ENCODE results near the gene ACTR2.
"Not testable (repeated sequence)": the region's sequence is repeated elsewhere in the genome, so short reads cannot be mapped to it uniquely, and the experiment has no call there.

Gene ACTR2

GRCh38 chr2:65204461-65205210 lies 23.0 kb upstream of the ACTR2 start:
- H3K4me3 ChIP-seq (ENCODE audit: low read depth in 1 of 2, low read length in 2 of 2), result no peak overlapping the region

GRCh38 chr2:65212115-65212514 lies 15.5 kb upstream of the ACTR2 start:
- Histone ChIP-seq H3K4me1 (ENCODE audit: insufficient read depth, low read length) (no peaks in the 10 kb centered on the region), H3K9ac (ENCODE audit: low read length) (no peak overlapping the region), H3K27me3 (ENCODE audit: control insufficient read depth in 1 of 2, insufficient read depth in 2 of 2, low read length in 2 of 2) (no peaks in the 10 kb centered on the region), H3K4me3 (ENCODE audit: low read depth in 1 of 2, low read length in 2 of 2) (no peak overlapping the region), H3K27ac (ENCODE audit: low read depth, low read length) (no peak overlapping the region), H3K9me3 (ENCODE audit: low read length) (no peaks in the 10 kb centered on the region), H3K36me3 (ENCODE audit: insufficient read depth, low read length) (no peaks in the 10 kb centered on the region)

More at GRCh38 chr2:65204461-65205210, 23.0 kb upstream of the ACTR2 start:
- H3K27me3 ChIP-seq (ENCODE audit: control insufficient read depth in 1 of 2, insufficient read depth in 2 of 2, low read length in 2 of 2), result no peaks in the 10 kb centered on the region
- no peak overlapping the region for H3K9ac ChIP-seq (ENCODE audit: low read length)
- no peaks in the 10 kb centered on the region for H3K4me1 ChIP-seq (ENCODE audit: insufficient read depth, low read length)
- no peaks in the 10 kb centered on the region for H3K36me3 ChIP-seq (ENCODE audit: insufficient read depth, low read length)
- no peaks in the 10 kb centered on the region for H3K9me3 ChIP-seq (ENCODE audit: low read length)
- no peak overlapping the region for H3K27ac ChIP-seq (ENCODE audit: low read depth, low read length)

GRCh38 chr2:65212619-65213018 lies 15.0 kb upstream of the ACTR2 start:
- Histone ChIP-seq H3K9me3 (ENCODE audit: low read length) (no peaks in the 10 kb centered on the region), H3K4me1 (ENCODE audit: insufficient read depth, low read length) (no peaks in the 10 kb centered on the region), H3K36me3 (ENCODE audit: insufficient read depth, low read length) (no peaks in the 10 kb centered on the region), H3K27ac (ENCODE audit: low read depth, low read length) (no peak overlapping the region), H3K4me3 (ENCODE audit: low read depth in 1 of 2, low read length in 2 of 2) (no peak overlapping the region), H3K27me3 (ENCODE audit: control insufficient read depth in 1 of 2, insufficient read depth in 2 of 2, low read length in 2 of 2) (no peaks in the 10 kb centered on the region), H3K9ac (ENCODE audit: low read length) (no peak overlapping the region)

- Histone ChIP-seq H3K27me3 (ENCODE audit: control insufficient read depth in 1 of 2, insufficient read depth in 2 of 2, low read length in 2 of 2) (no peaks in the 10 kb centered on the region), H3K36me3 (ENCODE audit: insufficient read depth, low read length) (no peaks in the 10 kb centered on the region), H3K9me3 (ENCODE audit: low read length) (no peaks in the 10 kb centered on the region), H3K9ac (ENCODE audit: low read length) (no peak overlapping the region), H3K4me1 (ENCODE audit: insufficient read depth, low read length) (no peaks in the 10 kb centered on the region), H3K4me3 (ENCODE audit: low read depth in 1 of 2, low read length in 2 of 2) (no peak overlapping the region), H3K27ac (ENCODE audit: low read depth, low read length) (no peak overlapping the region)
Measured at GRCh38 chr2:65213035-65213434, 14.6 kb upstream of the ACTR2 start.

GRCh38 chr2:65214361-65214760 lies 13.3 kb upstream of the ACTR2 start:
- Histone ChIP-seq H3K4me3 (ENCODE audit: low read depth in 1 of 2, low read length in 2 of 2) (no peak overlapping the region), H3K9ac (ENCODE audit: low read length) (no peak overlapping the region), H3K36me3 (ENCODE audit: insufficient read depth, low read length) (no peaks in the 10 kb centered on the region), H3K27ac (ENCODE audit: low read depth, low read length) (no peak overlapping the region), H3K4me1 (ENCODE audit: insufficient read depth, low read length) (no peaks in the 10 kb centered on the region), H3K27me3 (ENCODE audit: control insufficient read depth in 1 of 2, insufficient read depth in 2 of 2, low read length in 2 of 2) (no peaks in the 10 kb centered on the region), H3K9me3 (ENCODE audit: low read length) (no peaks in the 10 kb centered on the region)

GRCh38 chr2:65214843-65215242 lies 12.8 kb upstream of the ACTR2 start:
- Histone ChIP-seq H3K36me3 (ENCODE audit: insufficient read depth, low read length) (no peaks in the 10 kb centered on the region), H3K27me3 (ENCODE audit: control insufficient read depth in 1 of 2, insufficient read depth in 2 of 2, low read length in 2 of 2) (no peaks in the 10 kb centered on the region), H3K4me3 (ENCODE audit: low read depth in 1 of 2, low read length in 2 of 2) (no peak overlapping the region), H3K9ac (ENCODE audit: low read length) (no peak overlapping the region), H3K27ac (ENCODE audit: low read depth, low read length) (no peak overlapping the region), H3K9me3 (ENCODE audit: low read length) (no peaks in the 10 kb centered on the region), H3K4me1 (ENCODE audit: insufficient read depth, low read length) (no peaks in the 10 kb centered on the region)

- Histone ChIP-seq H3K36me3 (ENCODE audit: insufficient read depth, low read length) (no peaks in the 10 kb centered on the region), H3K27ac (ENCODE audit: low read depth, low read length) (no peak overlapping the region), H3K4me1 (ENCODE audit: insufficient read depth, low read length) (no peaks in the 10 kb centered on the region), H3K9ac (ENCODE audit: low read length) (no peak overlapping the region), H3K4me3 (ENCODE audit: low read depth in 1 of 2, low read length in 2 of 2) (no peak overlapping the region), H3K27me3 (ENCODE audit: control insufficient read depth in 1 of 2, insufficient read depth in 2 of 2, low read length in 2 of 2) (no peaks in the 10 kb centered on the region), H3K9me3 (ENCODE audit: low read length) (no peaks in the 10 kb centered on the region)
Measured at GRCh38 chr2:65215946-65216345, 11.7 kb upstream of the ACTR2 start.

- H3K4me1 ChIP-seq (ENCODE audit: insufficient read depth, low read length), result no peaks in the 10 kb centered on the region
- H3K27ac ChIP-seq (ENCODE audit: low read depth, low read length), result no peak overlapping the region
- H3K9ac ChIP-seq (ENCODE audit: low read length), result no peak overlapping the region
- H3K27me3 ChIP-seq (ENCODE audit: control insufficient read depth in 1 of 2, insufficient read depth in 2 of 2, low read length in 2 of 2), result no peaks in the 10 kb centered on the region
- H3K4me3 ChIP-seq (ENCODE audit: low read depth in 1 of 2, low read length in 2 of 2), result no peak overlapping the region
- H3K36me3 ChIP-seq (ENCODE audit: insufficient read depth, low read length), result no peaks in the 10 kb centered on the region
- no peaks in the 10 kb centered on the region for H3K9me3 ChIP-seq (ENCODE audit: low read length)
Measured at GRCh38 chr2:65220432-65221131, 7.0 kb upstream of the ACTR2 start.

- not testable (repeated sequence) for H3K27ac ChIP-seq (ENCODE audit: low read depth, low read length); H3K9ac ChIP-seq (ENCODE audit: low read length); H3K27me3 ChIP-seq (ENCODE audit: control insufficient read depth in 1 of 2, insufficient read depth in 2 of 2, low read length in 2 of 2); H3K4me1 ChIP-seq (ENCODE audit: insufficient read depth, low read length); H3K36me3 ChIP-seq (ENCODE audit: insufficient read depth, low read length); H3K4me3 ChIP-seq (ENCODE audit: low read depth in 1 of 2, low read length in 2 of 2); H3K9me3 ChIP-seq (ENCODE audit: low read length)
Measured at GRCh38 chr2:65221275-65221674, 6.4 kb upstream of the ACTR2 start.

- H3K36me3 ChIP-seq (ENCODE audit: insufficient read depth, low read length), result no peaks in the 10 kb centered on the region
- H3K9me3 ChIP-seq (ENCODE audit: low read length), result no peaks in the 10 kb centered on the region
- H3K27me3 ChIP-seq (ENCODE audit: control insufficient read depth in 1 of 2, insufficient read depth in 2 of 2, low read length in 2 of 2), result no peaks in the 10 kb centered on the region
- peaks cover 29% of the 10 kb centered on the region for H3K4me1 ChIP-seq (ENCODE audit: insufficient read depth, low read length)
- peak overlapping the region; percentile 62 for H3K9ac ChIP-seq (ENCODE audit: low read length)
- peak overlapping the region; percentile 94 for H3K27ac ChIP-seq (ENCODE audit: low read depth, low read length)
- peak overlapping the region; percentile 91 to 97 for H3K4me3 ChIP-seq (ENCODE audit: low read depth in 1 of 2, low read length in 2 of 2)
Measured at GRCh38 chr2:65227020-65227455, 593 bp upstream of the ACTR2 start.

- H3K4me3 ChIP-seq (ENCODE audit: low read depth in 1 of 2, low read length in 2 of 2), result peak overlapping the region; percentile 91 to 97
- H3K36me3 ChIP-seq (ENCODE audit: insufficient read depth, low read length), result no peaks in the 10 kb centered on the region
- peak overlapping the region; percentile 94 for H3K27ac ChIP-seq (ENCODE audit: low read depth, low read length)
- peaks cover 36% of the 10 kb centered on the region for H3K4me1 ChIP-seq (ENCODE audit: insufficient read depth, low read length)
- H3K9ac ChIP-seq (ENCODE audit: low read length), result peak overlapping the region; percentile 96
- no peaks in the 10 kb centered on the region for H3K9me3 ChIP-seq (ENCODE audit: low read length)
- no peaks in the 10 kb centered on the region for H3K27me3 ChIP-seq (ENCODE audit: control insufficient read depth in 1 of 2, insufficient read depth in 2 of 2, low read length in 2 of 2)
Measured at GRCh38 chr2:65228263-65228750, 676 bp downstream of the ACTR2 start.

Measured in muscle layer of colon (tissue), 2 donors.